ENCODE results near the gene RASGRF1.

- TF ChIP-seq CTCF (IDR thresholded peaks at IDR 0.05 in 4 of 5, conservative IDR thresholded peaks at IDR 0.05 in 1 of 5) (no peak), POLR2A (IDR thresholded peaks at IDR 0.05) (no peak)
Observed at GRCh38 chr15:79083154-79083553, 7.4 kb downstream of the RASGRF1 start.
